ENCODE data around the gene DLK2. TPM values are rescaled to one million over a fixed set of nuclear protein-coding genes. Genes with fewer than 3 reads are reported as not detected.
"Not testable (repeated sequence)": the region's sequence is repeated elsewhere in the genome, so short reads cannot be mapped to it uniquely, and the experiment has no call there.

DLK2 gene
- total RNA-seq, 1 donor from 2014 or later, result 0.18 TPM

GRCh38 chr6:43464337-43464736, 9.0 kb upstream of the DLK2 start:
- peaks cover 2% of the 10 kb centered on the region for H3K27me3 Mint-ChIP-seq (ENCODE audit: unreplicated experiment)
- DNase-seq (ENCODE audit: low spot score), result no peak

GRCh38 chr6:43461936-43462335, 6.6 kb upstream of the DLK2 start:
- no peak for TF ChIP-seq CTCF (IDR thresholded peaks at IDR 0.05; ENCODE audit: unreplicated experiment)
- Mint-ChIP-seq H3K36me3 (ENCODE audit: low read depth, unreplicated experiment) (peaks cover under 1% of the 10 kb centered on the region), H3K9me3 (ENCODE audit: unreplicated experiment) (no peaks in the 10 kb centered on the region), H3K27ac (ENCODE audit: unreplicated experiment) (no peak overlapping the region), H3K27me3 (ENCODE audit: unreplicated experiment) (peaks cover 3% of the 10 kb centered on the region), H3K4me3 (ENCODE audit: unreplicated experiment) (no peak overlapping the region), H3K4me1 (ENCODE audit: unreplicated experiment) (peaks cover under 1% of the 10 kb centered on the region)
- no peak for DNase-seq (ENCODE audit: low spot score)

More at GRCh38 chr6:43464337-43464736, 9.0 kb upstream of the DLK2 start:
- Mint-ChIP-seq H3K9me3 (ENCODE audit: unreplicated experiment) (no peaks in the 10 kb centered on the region), H3K27ac (ENCODE audit: unreplicated experiment) (no peak overlapping the region), H3K36me3 (ENCODE audit: low read depth, unreplicated experiment) (no peaks in the 10 kb centered on the region), H3K4me1 (ENCODE audit: unreplicated experiment) (peaks cover 1% of the 10 kb centered on the region), H3K4me3 (ENCODE audit: unreplicated experiment) (no peak overlapping the region)
- no peak for TF ChIP-seq CTCF (IDR thresholded peaks at IDR 0.05; ENCODE audit: unreplicated experiment)

GRCh38 chr6:43460032-43460431, 4.7 kb upstream of the DLK2 start:
- H3K4me3 Mint-ChIP-seq (ENCODE audit: unreplicated experiment), result no peak overlapping the region
- DNase-seq (ENCODE audit: low spot score), result no peak
- TF ChIP-seq CTCF (IDR thresholded peaks at IDR 0.05; ENCODE audit: unreplicated experiment), result no peak
- peaks cover 9% of the 10 kb centered on the region for H3K4me1 Mint-ChIP-seq (ENCODE audit: unreplicated experiment)
- peaks cover 3% of the 10 kb centered on the region for H3K36me3 Mint-ChIP-seq (ENCODE audit: low read depth, unreplicated experiment)
- no peak overlapping the region for H3K27ac Mint-ChIP-seq (ENCODE audit: unreplicated experiment)
- H3K27me3 Mint-ChIP-seq (ENCODE audit: unreplicated experiment), result peaks cover 6% of the 10 kb centered on the region
- no peaks in the 10 kb centered on the region for H3K9me3 Mint-ChIP-seq (ENCODE audit: unreplicated experiment)

- Mint-ChIP-seq H3K27ac (ENCODE audit: unreplicated experiment) (no peak overlapping the region), H3K4me1 (ENCODE audit: unreplicated experiment) (peaks cover 9% of the 10 kb centered on the region), H3K36me3 (ENCODE audit: low read depth, unreplicated experiment) (peaks cover 3% of the 10 kb centered on the region), H3K9me3 (ENCODE audit: unreplicated experiment) (no peaks in the 10 kb centered on the region), H3K4me3 (ENCODE audit: unreplicated experiment) (no peak overlapping the region), H3K27me3 (ENCODE audit: unreplicated experiment) (peaks cover 6% of the 10 kb centered on the region)
- no peak for DNase-seq (ENCODE audit: low spot score)
- no peak for TF ChIP-seq CTCF (IDR thresholded peaks at IDR 0.05; ENCODE audit: unreplicated experiment)
Measured at GRCh38 chr6:43459535-43459934, 4.2 kb upstream of the DLK2 start.

GRCh38 chr6:43458154-43458553, 2.8 kb upstream of the DLK2 start:
- not testable (repeated sequence) for H3K4me1 Mint-ChIP-seq (ENCODE audit: unreplicated experiment); H3K27me3 Mint-ChIP-seq (ENCODE audit: unreplicated experiment); H3K9me3 Mint-ChIP-seq (ENCODE audit: unreplicated experiment); H3K27ac Mint-ChIP-seq (ENCODE audit: unreplicated experiment); H3K4me3 Mint-ChIP-seq (ENCODE audit: unreplicated experiment); DNase-seq (ENCODE audit: low spot score)
- peaks cover 11% of the 10 kb centered on the region for H3K36me3 Mint-ChIP-seq (ENCODE audit: low read depth, unreplicated experiment)

GRCh38 chr6:43457643-43458042, 2.3 kb upstream of the DLK2 start:
- no peak overlapping the region for H3K27ac Mint-ChIP-seq (ENCODE audit: unreplicated experiment)
- H3K36me3 Mint-ChIP-seq (ENCODE audit: low read depth, unreplicated experiment), result peaks cover 16% of the 10 kb centered on the region
- no peaks in the 10 kb centered on the region for H3K9me3 Mint-ChIP-seq (ENCODE audit: unreplicated experiment)
- no peak overlapping the region for H3K4me3 Mint-ChIP-seq (ENCODE audit: unreplicated experiment)
- H3K4me1 Mint-ChIP-seq (ENCODE audit: unreplicated experiment), result peaks cover 9% of the 10 kb centered on the region
- DNase-seq (ENCODE audit: low spot score), result no peak
- H3K27me3 Mint-ChIP-seq (ENCODE audit: unreplicated experiment), result peaks cover 8% of the 10 kb centered on the region
- no peak for TF ChIP-seq CTCF (IDR thresholded peaks at IDR 0.05; ENCODE audit: unreplicated experiment)

Measured in endothelial cell (in vitro differentiated cells).